ENCODE data around the gene ERVW-1. TPM values are rescaled to one million over a fixed set of nuclear protein-coding genes. Genes with fewer than 3 reads are reported as not detected.

ERVW-1 gene
- total and polyA plus RNA-seq, 12 donors: 0.15 TPM; not detected in 11

- intact Hi-C loops (cut with DNase I): no loop called here
- WGBS, 2 donors: 49 to 64% methylated on average over 6 of the region's 6 CpGs
These were observed 39.7 kb downstream of the ERVW-1 start for GRCh38 chr7:92437956-92438491.

GRCh38 chr7:92436612-92437445 lies 40.9 kb downstream of the ERVW-1 start:
- Histone ChIP-seq H3K9me3 (no peaks in the 10 kb centered on the region), H3K36me3 (no peaks in the 10 kb centered on the region), H3K27me3 (peaks cover 0 to 4% (median 0%) of the 10 kb centered on the region in 7 donors), H3K4me3 (no peak overlapping the region), H3K4me1 (no peaks in the 10 kb centered on the region), H3K27ac (no peak overlapping the region)
- TF ChIP-seq CTCF (IDR thresholded peaks at IDR 0.05): no peak
- intact Hi-C loops (cut with DNase I): no loop called here
- WGBS, 2 donors: 62 to 70% methylated on average over 7 of the region's 7 CpGs
- DNase-seq (no peak), ATAC-seq (no peak)

More at GRCh38 chr7:92437956-92438491, 39.7 kb downstream of the ERVW-1 start:
- no peaks in the 10 kb centered on the region for H3K4me1 ChIP-seq
- no peaks in the 10 kb centered on the region for H3K36me3 ChIP-seq
- no peaks in the 10 kb centered on the region for H3K9me3 ChIP-seq
- ATAC-seq: no peak
- no peak overlapping the region for H3K4me3 ChIP-seq
- DNase-seq: no peak
- TF ChIP-seq CTCF (IDR thresholded peaks at IDR 0.05): no peak
- peaks cover 0 to 4% (median 0%) of the 10 kb centered on the region in 7 donors for H3K27me3 ChIP-seq
- H3K27ac ChIP-seq: no peak overlapping the region

GRCh38 chr7:92435542-92435941 lies 42.2 kb downstream of the ERVW-1 start:
- no peak overlapping the region for H3K27ac ChIP-seq
- H3K4me3 ChIP-seq: no peak overlapping the region
- H3K27me3 ChIP-seq: peaks cover 0 to 4% (median 0%) of the 10 kb centered on the region in 7 donors
- ATAC-seq (no peak), DNase-seq (no peak)
- H3K4me1 ChIP-seq: no peaks in the 10 kb centered on the region
- H3K9me3 ChIP-seq: no peaks in the 10 kb centered on the region
- WGBS, 2 donors: 96% methylated on average over 2 of the region's 2 CpGs
- H3K36me3 ChIP-seq: no peaks in the 10 kb centered on the region
- no peak for TF ChIP-seq CTCF (IDR thresholded peaks at IDR 0.05)
- intact Hi-C loops (cut with DNase I): no loop called here

GRCh38 chr7:92433019-92433418 lies 44.7 kb downstream of the ERVW-1 start:
- H3K27ac ChIP-seq: no peak overlapping the region
- no peaks in the 10 kb centered on the region for H3K9me3 ChIP-seq
- intact Hi-C loops (cut with DNase I): no loop called here
- no peak for TF ChIP-seq CTCF (IDR thresholded peaks at IDR 0.05)
- ATAC-seq (no peak), DNase-seq (no peak)
- H3K27me3 ChIP-seq: peaks cover 0 to 4% (median 0%) of the 10 kb centered on the region in 7 donors
- no peaks in the 10 kb centered on the region for H3K36me3 ChIP-seq
- 93 to 95% methylated on average over 8 of the region's 8 CpGs for WGBS, 2 donors
- no peaks in the 10 kb centered on the region for H3K4me1 ChIP-seq
- no peak overlapping the region for H3K4me3 ChIP-seq
